ENCODE measurements around the gene FASLG.

GRCh38 chr1:172609528-172609927 lies 49.4 kb upstream of the FASLG start:
- TF ChIP-seq CTCF (IDR thresholded peaks at IDR 0.05; ENCODE audit: low read length) (peak; percentile 48; the same call in 1 of the 2 replicates), EZH2 (IDR thresholded peaks at IDR 0.05; ENCODE audit: borderline replicate concordance, low read length) (no peak)
